ENCODE data around the gene SMIM21.

DNA sequence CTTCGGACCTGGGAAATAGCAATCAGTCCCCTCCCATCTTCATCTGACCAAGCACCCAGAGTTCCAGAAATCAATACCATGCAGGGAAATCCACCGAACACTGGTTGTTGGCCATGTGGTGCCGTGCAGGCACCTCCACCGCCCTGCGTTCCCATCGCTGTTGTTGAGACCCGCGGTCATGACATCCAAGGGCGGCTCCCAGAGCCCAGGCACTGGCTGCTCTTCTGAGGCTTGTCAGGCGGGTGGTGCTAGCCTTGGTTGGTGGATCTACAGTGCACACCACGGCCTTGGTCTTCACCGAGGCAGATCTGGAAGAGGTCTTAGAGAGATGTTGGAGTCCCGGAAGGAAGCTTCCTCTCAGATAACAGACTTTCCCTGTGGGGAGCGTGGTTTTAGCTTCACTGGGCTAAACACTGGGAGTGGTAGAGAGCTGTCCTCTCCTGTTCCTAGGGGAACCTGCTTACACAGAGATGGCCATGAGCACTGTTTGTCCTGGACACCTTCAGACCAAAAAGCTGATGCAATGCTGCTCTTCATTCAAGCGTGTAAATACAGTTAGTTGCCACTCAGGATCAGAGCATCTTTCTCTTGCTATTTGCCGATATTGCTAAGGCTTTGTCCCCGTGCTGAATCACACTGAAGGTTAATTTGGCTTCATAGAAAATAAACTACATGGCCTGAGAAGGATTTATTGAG is 58.3 kb downstream of the SMIM21 start:
- TF ChIP-seq, protein P1, sequence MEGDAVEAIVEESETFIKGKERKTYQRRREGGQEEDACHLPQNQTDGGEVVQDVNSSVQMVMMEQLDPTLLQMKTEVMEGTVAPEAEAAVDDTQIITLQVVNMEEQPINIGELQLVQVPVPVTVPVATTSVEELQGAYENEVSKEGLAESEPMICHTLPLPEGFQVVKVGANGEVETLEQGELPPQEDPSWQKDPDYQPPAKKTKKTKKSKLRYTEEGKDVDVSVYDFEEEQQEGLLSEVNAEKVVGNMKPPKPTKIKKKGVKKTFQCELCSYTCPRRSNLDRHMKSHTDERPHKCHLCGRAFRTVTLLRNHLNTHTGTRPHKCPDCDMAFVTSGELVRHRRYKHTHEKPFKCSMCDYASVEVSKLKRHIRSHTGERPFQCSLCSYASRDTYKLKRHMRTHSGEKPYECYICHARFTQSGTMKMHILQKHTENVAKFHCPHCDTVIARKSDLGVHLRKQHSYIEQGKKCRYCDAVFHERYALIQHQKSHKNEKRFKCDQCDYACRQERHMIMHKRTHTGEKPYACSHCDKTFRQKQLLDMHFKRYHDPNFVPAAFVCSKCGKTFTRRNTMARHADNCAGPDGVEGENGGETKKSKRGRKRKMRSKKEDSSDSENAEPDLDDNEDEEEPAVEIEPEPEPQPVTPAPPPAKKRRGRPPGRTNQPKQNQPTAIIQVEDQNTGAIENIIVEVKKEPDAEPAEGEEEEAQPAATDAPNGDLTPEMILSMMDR (IDR thresholded peaks at IDR 0.05), result no peak
- TF ChIP-seq POLR2A (IDR thresholded peaks at IDR 0.05), result no peak
